Activated naive CD8-positive, alpha-beta T cell treated with anti-CD3 and anti-CD28 coated beads for 36 hours (primary cell): Measurements from ENCODE around the gene SLC16A10. TPM values are rescaled to one million over a fixed set of nuclear protein-coding genes. Genes with fewer than 3 reads are reported as not detected.
"Not testable (repeated sequence)": the region's sequence is repeated elsewhere in the genome, so short reads cannot be mapped to it uniquely, and the experiment has no call there.

Experiments
- DNase-seq: peaks from one replicate; pipeline ENCODE4 v3.0.0; 2021
- H3K27ac Mint-ChIP-seq: one replicate; pipeline ENCODE4 v1.8.0; 2022; ENCODE audit warnings: mild to moderate bottlenecking, moderate library complexity, mixed read lengths
- H3K27me3 Mint-ChIP-seq: one replicate; pipeline ENCODE4 v1.8.0; 2022; ENCODE audit warnings: mild to moderate bottlenecking, mixed read lengths
- H3K36me3 Mint-ChIP-seq: one replicate; pipeline ENCODE4 v1.8.0; 2021; ENCODE audit warnings: mild to moderate bottlenecking, mixed read lengths
- H3K4me1 Mint-ChIP-seq: one replicate; pipeline ENCODE4 v1.8.0; 2021; ENCODE audit warnings: mixed read lengths
- H3K4me3 Mint-ChIP-seq: one replicate; pipeline ENCODE4 v1.8.0; 2022; ENCODE audit warnings: mild to moderate bottlenecking, moderate library complexity, mixed read lengths
- H3K9me3 Mint-ChIP-seq: one replicate; pipeline ENCODE4 v1.8.0; 2022; ENCODE audit warnings: mixed read lengths
- total RNA-seq, 2 experiments: library from RNA; stranded (reverse); gene quantifications; one replicate each; pipeline ENCODE4 v1.2.3, GENCODE V29; 2021

SLC16A10 gene
- total RNA-seq, 2 experiments from 2014 or later, result 12.0 to 13.4 TPM

DNA sequence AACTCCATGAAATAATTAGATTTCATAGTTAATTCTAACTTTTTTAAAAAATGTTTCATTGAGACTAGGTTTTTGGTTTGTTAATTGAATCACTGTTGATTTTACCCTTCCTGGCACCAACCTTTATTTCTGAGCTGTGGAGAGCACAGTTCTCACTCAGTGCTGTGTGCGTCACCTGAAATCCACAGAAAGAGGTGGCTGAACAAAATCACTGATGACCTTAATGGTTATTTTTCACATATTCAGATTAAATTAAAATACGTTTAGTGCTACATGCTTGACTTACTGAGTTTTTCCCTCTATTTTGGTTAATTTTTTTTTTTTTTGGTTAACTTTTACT lies 89.4 kb downstream of the SLC16A10 start:
- H3K4me1 Mint-ChIP-seq, result peaks cover 30% of the 10 kb centered on the region
- DNase-seq, result no peak
- no peak overlapping the region for H3K27ac Mint-ChIP-seq
- peaks cover 17% of the 10 kb centered on the region for H3K36me3 Mint-ChIP-seq
- H3K4me3 Mint-ChIP-seq, result no peak overlapping the region
- no peaks in the 10 kb centered on the region for H3K27me3 Mint-ChIP-seq
- no peaks in the 10 kb centered on the region for H3K9me3 Mint-ChIP-seq

DNA sequence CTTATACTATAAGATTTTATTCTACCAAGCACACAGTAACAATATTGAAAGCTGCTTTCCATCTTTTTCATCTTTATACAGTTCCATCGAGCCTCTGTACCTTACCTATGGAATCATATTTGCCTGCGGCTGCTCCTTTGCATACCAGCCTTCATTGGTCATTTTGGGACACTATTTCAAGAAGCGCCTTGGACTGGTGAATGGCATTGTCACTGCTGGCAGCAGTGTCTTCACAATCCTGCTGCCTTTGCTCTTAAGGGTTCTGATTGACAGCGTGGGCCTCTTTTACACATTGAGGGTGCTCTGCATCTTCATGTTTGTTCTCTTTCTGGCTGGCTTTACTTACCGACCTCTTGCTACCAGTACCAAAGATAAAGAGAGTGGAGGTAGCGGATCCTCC lies 89.8 kb downstream of the SLC16A10 start:
- Mint-ChIP-seq H3K36me3 (peaks cover 17% of the 10 kb centered on the region), H3K9me3 (no peaks in the 10 kb centered on the region), H3K27ac (no peak overlapping the region), H3K27me3 (no peaks in the 10 kb centered on the region), H3K4me1 (peaks cover 26% of the 10 kb centered on the region), H3K4me3 (no peak overlapping the region)
- DNase-seq, result no peak

DNA sequence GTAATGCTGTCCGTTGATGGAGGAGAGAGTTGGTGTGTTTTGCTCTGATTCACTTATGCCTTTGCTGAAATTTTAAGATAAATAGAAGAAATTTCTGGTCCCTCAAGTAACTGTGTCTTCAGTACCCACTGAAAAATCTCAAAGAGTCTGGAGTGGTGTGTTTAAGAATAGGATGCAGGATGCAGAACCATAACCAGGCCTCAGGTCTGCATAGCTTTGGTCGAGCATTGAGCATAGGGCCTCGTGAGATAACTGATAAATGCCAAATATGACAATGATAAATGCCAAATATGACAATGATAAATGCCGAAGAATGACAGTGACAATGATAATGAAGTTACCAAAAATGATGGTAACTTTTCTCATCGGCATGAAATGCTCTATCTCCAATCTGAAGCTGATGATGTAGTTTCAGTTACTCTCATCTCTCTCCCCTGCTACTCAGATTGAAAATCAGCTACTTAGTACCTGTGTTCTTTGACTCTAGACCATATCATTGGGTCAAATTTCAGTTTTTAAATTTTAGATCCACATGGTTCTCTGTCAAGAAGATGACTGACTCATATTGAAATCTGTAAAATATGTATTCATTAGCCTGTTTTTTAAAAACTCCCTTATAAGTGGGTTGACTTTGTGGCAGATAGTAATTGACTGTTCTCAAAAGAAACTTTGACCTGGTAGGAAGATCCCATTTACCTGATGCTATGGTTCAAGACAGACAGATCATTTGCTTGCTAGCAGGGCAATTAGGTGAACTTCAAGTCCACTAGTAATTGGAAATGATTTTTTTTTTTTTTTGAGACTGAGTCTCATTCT lies 96.6 kb downstream of the SLC16A10 start:
- peaks cover 19% of the 10 kb centered on the region for H3K36me3 Mint-ChIP-seq
- H3K4me3 Mint-ChIP-seq, result no peak overlapping the region
- no peaks in the 10 kb centered on the region for H3K27me3 Mint-ChIP-seq
- H3K4me1 Mint-ChIP-seq, result peaks cover 9% of the 10 kb centered on the region
- no peak for DNase-seq
- no peak overlapping the region for H3K27ac Mint-ChIP-seq
- H3K9me3 Mint-ChIP-seq, result no peaks in the 10 kb centered on the region

DNA sequence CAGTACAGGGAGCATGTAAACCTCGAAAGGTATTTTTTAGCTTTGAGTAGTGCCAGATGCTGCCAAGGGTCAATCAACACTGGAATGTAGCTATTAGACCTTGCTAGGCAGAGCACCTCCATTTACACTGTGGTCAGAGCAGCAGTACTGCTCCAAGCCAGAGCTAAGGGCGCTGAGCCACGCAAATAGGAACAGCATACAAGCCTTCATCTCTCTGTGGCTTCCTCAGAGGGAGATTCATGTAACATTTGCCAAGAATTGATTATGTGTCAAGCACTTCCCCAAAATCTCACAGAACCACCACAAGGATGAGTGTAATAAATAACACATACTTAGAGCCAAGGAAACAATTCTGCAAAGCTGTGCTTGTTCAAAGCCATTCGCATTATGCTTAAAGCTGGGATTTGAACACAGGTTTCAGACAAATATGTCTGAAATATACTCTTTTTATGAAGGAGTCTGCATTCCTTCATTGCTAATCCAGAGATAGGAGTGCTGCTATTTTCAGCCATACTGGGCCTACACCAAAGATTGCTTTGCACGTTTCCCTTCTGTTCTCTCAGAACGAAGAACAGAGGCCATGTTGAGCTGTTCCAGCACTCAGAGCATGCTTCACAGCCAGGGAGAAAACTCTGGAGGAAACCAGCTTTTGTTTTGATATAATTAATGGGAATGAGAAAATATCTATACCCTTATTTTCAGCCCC lies 97.7 kb downstream of the SLC16A10 start:
- Mint-ChIP-seq H3K4me1 (peaks cover 9% of the 10 kb centered on the region), H3K27me3 (no peaks in the 10 kb centered on the region), H3K9me3 (no peaks in the 10 kb centered on the region), H3K4me3 (no peak overlapping the region), H3K36me3 (peaks cover 17% of the 10 kb centered on the region), H3K27ac (no peak overlapping the region)
- no peak for DNase-seq

DNA sequence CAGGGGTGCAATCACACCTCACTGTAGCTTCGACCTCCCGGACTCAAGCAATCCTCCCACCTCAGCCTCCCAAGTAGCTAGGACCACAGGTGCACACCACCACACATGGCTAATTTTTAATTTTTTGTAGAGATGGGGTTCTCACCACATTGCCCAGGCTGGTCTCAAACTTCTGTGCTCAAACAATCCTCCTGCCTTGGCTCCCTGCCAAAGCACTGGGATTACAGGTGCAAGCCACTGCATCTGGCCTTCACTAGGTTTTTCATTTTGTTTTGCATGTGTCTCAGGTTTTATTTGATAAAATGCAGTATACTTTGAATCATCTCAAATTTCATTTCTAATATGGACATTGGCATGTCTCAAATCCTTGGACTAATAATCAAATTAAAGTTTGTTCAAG lies 98.7 kb downstream of the SLC16A10 start:
- Mint-ChIP-seq H3K4me3 (no peak overlapping the region), H3K9me3 (peaks cover 1% of the 10 kb centered on the region), H3K27me3 (no peaks in the 10 kb centered on the region), H3K4me1 (peaks cover 9% of the 10 kb centered on the region), H3K36me3 (peaks cover 22% of the 10 kb centered on the region), H3K27ac (no peak overlapping the region)
- no peak for DNase-seq

DNA sequence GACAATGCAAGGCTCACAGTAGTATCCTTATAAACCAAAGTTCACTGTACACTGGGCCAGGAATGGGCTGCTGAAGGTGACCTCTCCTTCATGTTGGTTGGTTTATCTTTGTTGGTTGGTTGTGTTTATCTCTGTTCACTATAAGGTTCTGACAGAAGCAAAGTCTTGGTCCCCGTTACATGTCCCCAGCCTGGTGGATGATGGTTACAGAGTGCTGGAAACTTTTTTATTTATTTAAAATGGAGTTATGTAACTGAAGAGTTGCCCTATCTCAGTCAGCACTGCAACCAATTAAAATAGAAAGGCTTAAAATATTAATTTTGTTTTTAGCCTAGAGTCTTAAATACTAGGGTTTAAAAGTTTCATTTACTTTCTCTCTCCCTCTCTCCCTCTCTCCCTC lies 100.6 kb downstream of the SLC16A10 start:
- H3K36me3 Mint-ChIP-seq, result peaks cover 29% of the 10 kb centered on the region
- peaks cover 5% of the 10 kb centered on the region for H3K9me3 Mint-ChIP-seq
- no peak overlapping the region for H3K27ac Mint-ChIP-seq
- H3K4me3 Mint-ChIP-seq, result no peak overlapping the region
- H3K27me3 Mint-ChIP-seq, result no peaks in the 10 kb centered on the region
- no peak for DNase-seq
- H3K4me1 Mint-ChIP-seq, result peaks cover 9% of the 10 kb centered on the region

DNA sequence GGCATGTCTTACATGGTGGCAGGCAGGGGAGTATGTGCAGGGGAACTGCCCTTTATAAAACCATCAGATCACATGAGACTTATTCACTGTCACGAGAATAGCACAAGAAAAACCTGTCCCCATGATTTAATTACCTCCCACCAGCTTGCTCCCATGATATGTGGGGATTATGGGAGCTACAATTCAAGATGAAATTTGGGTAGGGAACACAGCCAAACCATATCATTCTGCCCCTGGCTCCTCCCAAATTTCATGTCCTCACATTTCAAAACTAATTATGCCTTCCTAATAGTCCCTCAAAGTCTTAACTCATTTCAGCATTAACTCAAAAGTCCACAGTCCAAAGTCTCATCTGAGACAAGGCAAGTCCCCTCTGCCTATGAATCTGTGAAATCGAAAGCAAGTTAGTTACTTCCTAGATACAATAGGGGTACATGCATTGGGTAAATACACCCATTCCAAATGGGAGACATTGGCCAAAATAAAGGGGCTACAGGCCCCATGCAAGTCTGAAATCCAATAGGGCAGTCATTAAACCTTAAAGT lies 102.4 kb downstream of the SLC16A10 start:
- not testable (repeated sequence) for H3K4me1 Mint-ChIP-seq, H3K9me3 Mint-ChIP-seq, H3K4me3 Mint-ChIP-seq, H3K27ac Mint-ChIP-seq, DNase-seq, H3K27me3 Mint-ChIP-seq
- H3K36me3 Mint-ChIP-seq, result peaks cover 31% of the 10 kb centered on the region

DNA sequence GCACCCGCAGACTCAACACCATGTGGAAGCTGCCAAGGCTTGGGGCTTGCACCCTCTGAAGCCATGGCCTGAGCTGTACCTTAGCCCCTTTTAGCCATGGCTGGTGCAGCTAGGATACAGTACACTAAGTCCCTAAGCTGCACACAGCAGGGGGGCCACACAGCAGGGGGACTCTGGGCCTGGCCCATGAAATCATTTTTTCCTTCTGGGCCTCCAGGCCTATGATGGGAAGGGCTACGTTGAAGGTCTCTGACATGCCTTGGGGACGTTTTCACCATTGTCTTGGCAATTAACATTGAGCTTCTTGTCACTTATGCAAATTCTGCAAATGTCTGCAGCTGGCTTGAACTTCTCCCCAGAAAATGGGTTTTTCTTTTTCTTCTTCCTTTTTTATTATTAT lies 103.3 kb downstream of the SLC16A10 start:
- Mint-ChIP-seq H3K4me3 (no peak overlapping the region), H3K27me3 (no peaks in the 10 kb centered on the region), H3K9me3 (peaks cover 5% of the 10 kb centered on the region), H3K27ac (no peak overlapping the region), H3K36me3 (peaks cover 31% of the 10 kb centered on the region), H3K4me1 (peaks cover 3% of the 10 kb centered on the region)
- no peak for DNase-seq

DNA sequence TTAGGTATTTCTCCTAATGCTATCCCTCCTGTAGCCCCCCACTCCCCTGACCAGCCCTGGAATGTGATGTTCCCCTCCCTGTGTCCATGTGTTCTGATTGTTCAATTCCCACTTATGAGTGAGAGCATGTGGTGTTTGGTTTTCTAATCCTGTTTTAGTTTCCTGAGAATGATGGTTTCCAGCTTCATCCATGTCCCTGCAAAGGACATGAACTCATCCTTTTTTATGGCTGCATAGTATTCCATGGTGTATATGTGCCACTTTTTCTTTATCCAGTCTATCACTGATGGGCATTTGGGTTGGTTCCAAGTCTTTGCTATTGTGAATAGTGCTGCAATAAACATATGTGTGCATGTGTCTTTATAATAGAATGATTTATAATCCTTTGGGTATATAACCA lies 103.8 kb downstream of the SLC16A10 start:
- not testable (repeated sequence) for H3K4me1 Mint-ChIP-seq, DNase-seq, H3K9me3 Mint-ChIP-seq, H3K27ac Mint-ChIP-seq, H3K27me3 Mint-ChIP-seq, H3K4me3 Mint-ChIP-seq
- peaks cover 27% of the 10 kb centered on the region for H3K36me3 Mint-ChIP-seq

DNA sequence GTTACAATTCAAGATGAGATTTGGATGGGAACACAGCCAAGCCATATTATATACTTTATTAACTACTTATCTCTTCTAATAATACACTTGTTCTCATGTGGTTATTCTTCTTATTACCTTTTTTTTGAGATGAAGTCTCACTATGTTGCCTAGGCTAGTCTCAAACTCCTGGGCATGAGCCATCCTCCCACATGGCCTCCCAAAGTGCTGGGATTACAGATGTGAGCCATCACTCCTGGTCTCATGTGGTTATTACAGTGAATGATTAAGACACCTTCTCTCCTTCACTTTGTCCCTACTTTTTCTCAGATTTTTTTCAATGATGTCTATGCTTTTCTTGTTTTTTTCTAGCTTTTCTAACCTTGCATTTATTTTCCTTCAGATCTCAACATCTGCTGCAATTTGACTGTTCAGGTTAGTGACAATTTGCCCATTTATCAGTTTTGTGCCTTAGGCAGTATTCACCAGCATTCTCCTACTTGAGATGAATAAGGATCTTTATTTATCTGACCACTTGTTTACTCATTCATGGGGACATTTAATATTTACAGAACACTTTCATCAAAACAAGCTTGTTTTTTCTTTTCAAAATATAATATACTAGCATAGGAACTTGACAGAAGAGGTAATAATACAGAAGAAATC lies 105.7 kb downstream of the SLC16A10 start:
- peaks cover 34% of the 10 kb centered on the region for H3K36me3 Mint-ChIP-seq
- no peak for DNase-seq
- H3K27ac Mint-ChIP-seq, result no peak overlapping the region
- H3K27me3 Mint-ChIP-seq, result no peaks in the 10 kb centered on the region
- H3K9me3 Mint-ChIP-seq, result peaks cover 5% of the 10 kb centered on the region
- peaks cover 3% of the 10 kb centered on the region for H3K4me1 Mint-ChIP-seq
- H3K4me3 Mint-ChIP-seq, result no peak overlapping the region

DNA sequence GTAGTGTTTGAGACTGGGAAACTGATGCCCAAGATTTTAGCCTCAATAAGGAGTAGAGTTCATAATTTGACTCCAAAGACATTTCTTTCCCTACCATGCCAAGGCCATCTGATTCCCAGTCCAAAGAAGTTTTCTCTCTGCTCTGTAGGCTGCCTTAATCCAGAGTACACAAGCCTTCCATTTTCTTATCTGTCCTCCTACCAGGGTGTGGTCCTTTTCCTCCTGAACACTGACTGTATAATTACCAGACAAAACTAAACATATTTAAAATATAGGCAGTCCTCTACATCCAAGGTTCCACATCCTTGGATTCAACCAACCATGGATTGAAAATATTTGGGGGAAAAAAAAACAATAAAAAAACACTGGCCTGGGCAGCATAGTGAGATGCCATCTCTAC lies 108.4 kb downstream of the SLC16A10 start:
- no peaks in the 10 kb centered on the region for H3K27me3 Mint-ChIP-seq
- H3K4me3 Mint-ChIP-seq, result no peak overlapping the region
- peaks cover 11% of the 10 kb centered on the region for H3K4me1 Mint-ChIP-seq
- peaks cover 22% of the 10 kb centered on the region for H3K36me3 Mint-ChIP-seq
- H3K9me3 Mint-ChIP-seq, result peaks cover 5% of the 10 kb centered on the region
- H3K27ac Mint-ChIP-seq, result no peak overlapping the region
- no peak for DNase-seq

DNA sequence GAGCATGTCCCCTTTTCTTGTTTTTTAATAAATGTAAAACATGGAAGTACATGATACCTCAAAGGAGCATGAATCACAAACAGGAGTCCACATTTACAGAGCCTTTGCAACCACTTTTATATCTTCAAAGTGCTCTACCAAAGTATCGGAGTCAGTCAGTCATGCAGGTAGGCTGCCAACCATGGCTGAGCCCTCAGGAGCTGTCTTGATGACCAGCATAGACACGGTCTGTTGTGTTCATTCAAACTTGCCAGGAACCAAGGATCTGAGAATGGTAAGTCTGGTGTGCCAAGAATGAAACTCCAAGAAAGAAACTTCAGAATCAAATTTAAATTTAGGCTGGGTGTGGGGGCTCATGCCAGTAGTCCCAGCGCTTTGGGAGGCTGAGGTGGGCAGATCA lies 111.5 kb downstream of the SLC16A10 start:
- no peaks in the 10 kb centered on the region for H3K9me3 Mint-ChIP-seq
- H3K27ac Mint-ChIP-seq, result no peak overlapping the region
- peaks cover 12% of the 10 kb centered on the region for H3K36me3 Mint-ChIP-seq
- H3K27me3 Mint-ChIP-seq, result no peaks in the 10 kb centered on the region
- peaks cover 19% of the 10 kb centered on the region for H3K4me1 Mint-ChIP-seq
- DNase-seq, result no peak
- H3K4me3 Mint-ChIP-seq, result no peak overlapping the region

DNA sequence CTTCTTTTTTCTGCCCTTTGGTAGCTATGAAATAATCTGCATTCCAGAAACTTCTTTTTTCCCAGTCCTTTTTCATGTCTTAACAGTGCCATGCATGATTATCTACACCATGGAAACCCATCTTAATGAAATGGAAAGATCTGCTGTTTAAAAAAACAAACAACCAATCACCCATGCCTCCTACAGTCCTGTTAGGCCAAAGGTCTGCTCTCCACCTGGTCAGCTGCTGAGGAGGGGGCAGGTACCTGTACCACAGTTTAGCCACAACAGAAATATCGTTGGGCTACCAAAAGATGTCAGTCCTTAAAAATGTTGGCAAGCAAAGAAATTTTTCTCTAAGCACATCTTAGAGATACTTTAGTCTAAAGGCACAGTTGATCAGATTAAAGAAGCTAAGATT lies 112.6 kb downstream of the SLC16A10 start:
- H3K4me1 Mint-ChIP-seq, result peaks cover 19% of the 10 kb centered on the region
- no peaks in the 10 kb centered on the region for H3K27me3 Mint-ChIP-seq
- H3K9me3 Mint-ChIP-seq, result no peaks in the 10 kb centered on the region
- H3K27ac Mint-ChIP-seq, result no peak overlapping the region
- peaks cover 9% of the 10 kb centered on the region for H3K36me3 Mint-ChIP-seq
- DNase-seq, result no peak
- no peak overlapping the region for H3K4me3 Mint-ChIP-seq

DNA sequence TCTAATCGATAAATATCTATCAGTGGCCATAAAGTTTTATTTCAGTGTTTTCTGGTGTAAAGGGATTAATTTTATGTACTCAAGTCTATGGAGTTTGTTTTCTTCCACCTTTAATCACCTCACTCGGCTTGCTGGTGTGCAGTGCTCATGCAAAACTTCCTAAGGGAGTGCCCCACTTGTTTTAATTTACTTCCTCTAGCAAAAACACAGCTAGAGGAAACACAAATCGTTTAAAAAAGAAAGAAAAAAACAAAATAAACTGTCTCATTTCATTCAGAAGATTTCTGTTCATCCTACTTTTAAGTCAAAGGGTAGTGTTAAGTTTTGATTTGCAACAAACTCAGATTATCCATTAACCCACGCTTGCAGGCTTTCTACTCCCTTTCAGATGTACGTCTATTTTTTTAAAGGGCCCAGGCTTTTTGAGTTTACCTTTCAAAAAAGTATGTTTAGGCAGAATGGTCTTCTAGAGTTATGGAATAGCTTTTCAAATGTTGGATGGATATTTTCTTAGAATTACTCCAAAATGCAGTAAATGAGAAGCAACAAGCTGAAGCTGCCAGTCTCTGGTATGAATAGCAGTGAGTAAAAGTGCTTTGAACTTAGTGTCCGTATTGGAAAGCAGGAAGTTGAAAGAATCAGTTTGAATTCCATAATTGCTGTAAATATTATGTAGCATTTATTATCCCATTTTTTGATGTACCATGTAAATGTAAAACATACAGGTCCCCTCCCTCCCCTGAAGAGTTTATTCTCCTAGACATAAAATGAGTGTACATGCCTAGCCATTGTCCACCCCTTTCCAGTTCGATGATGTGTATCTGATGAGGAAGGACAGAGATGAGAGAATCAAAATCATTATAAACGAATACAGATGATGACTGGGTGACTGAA lies 113.3 kb downstream of the SLC16A10 start:
- H3K27me3 Mint-ChIP-seq, result no peaks in the 10 kb centered on the region
- H3K4me3 Mint-ChIP-seq, result no peak overlapping the region
- H3K9me3 Mint-ChIP-seq, result no peaks in the 10 kb centered on the region
- H3K27ac Mint-ChIP-seq, result no peak overlapping the region
- H3K36me3 Mint-ChIP-seq, result peaks cover 7% of the 10 kb centered on the region
- peaks cover 17% of the 10 kb centered on the region for H3K4me1 Mint-ChIP-seq
- no peak for DNase-seq

DNA sequence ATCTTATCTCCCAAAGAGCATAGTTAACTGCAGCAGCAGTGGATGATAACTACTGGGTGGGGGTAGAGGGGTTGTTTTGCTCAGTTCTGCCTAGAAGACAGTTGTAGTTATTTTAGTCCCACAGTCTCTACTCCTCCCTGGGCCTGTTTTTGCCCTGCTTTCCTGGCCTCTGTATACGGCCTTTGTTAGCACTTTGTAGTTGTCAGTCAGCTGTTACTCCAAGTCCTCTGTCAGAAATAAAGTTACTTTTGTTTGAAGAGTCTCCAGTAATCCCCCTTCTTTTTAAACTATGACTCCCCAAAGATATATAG lies 113.9 kb downstream of the SLC16A10 start:
- Mint-ChIP-seq H3K9me3 (no peaks in the 10 kb centered on the region), H3K4me3 (no peak overlapping the region), H3K27me3 (no peaks in the 10 kb centered on the region)

More for the DNA sequence above, 113.9 kb downstream of the SLC16A10 start:
- Mint-ChIP-seq H3K36me3 (peaks cover 7% of the 10 kb centered on the region), H3K27ac (no peak overlapping the region), H3K4me1 (peaks cover 17% of the 10 kb centered on the region)
- no peak for DNase-seq
